GM12864 (cell line): Measurements from ENCODE around the gene ATOSB.

Experiments
- DNase-seq: peaks from one replicate; pipeline ENCODE4 v3.0.0-alpha.2; 2011; ENCODE audit warnings: low read depth
- H3K4me3 ChIP-seq: 2 replicates; pipeline ENCODE4 v1.5.1; 2011; ENCODE audit warnings: mild to moderate bottlenecking, low read depth, low read length, control low read depth
- TF ChIP-seq, protein P1 (sequence below): IDR thresholded peaks from 2 replicates; pipeline ENCODE4 v1.5.1; 2011; ENCODE audit warnings: low read depth, mild to moderate bottlenecking, moderate library complexity, low read length, control low read depth, inconsistent platforms; ENCODE audit errors: missing control alignments

The ATOSB gene, protein sequence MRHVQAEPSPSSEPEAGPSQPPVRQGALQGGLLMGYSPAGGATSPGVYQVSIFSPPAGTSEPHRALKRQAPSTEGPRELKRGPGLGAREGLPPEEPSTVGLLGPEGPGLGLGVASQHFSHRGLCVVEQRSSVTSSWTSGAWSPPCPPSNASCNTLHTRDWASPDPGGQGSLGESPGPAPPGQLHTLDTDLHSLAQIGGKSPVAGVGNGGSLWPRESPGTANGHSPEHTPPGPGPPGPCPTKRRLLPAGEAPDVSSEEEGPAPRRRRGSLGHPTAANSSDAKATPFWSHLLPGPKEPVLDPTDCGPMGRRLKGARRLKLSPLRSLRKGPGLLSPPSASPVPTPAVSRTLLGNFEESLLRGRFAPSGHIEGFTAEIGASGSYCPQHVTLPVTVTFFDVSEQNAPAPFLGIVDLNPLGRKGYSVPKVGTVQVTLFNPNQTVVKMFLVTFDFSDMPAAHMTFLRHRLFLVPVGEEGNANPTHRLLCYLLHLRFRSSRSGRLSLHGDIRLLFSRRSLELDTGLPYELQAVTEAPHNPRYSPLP

DNA sequence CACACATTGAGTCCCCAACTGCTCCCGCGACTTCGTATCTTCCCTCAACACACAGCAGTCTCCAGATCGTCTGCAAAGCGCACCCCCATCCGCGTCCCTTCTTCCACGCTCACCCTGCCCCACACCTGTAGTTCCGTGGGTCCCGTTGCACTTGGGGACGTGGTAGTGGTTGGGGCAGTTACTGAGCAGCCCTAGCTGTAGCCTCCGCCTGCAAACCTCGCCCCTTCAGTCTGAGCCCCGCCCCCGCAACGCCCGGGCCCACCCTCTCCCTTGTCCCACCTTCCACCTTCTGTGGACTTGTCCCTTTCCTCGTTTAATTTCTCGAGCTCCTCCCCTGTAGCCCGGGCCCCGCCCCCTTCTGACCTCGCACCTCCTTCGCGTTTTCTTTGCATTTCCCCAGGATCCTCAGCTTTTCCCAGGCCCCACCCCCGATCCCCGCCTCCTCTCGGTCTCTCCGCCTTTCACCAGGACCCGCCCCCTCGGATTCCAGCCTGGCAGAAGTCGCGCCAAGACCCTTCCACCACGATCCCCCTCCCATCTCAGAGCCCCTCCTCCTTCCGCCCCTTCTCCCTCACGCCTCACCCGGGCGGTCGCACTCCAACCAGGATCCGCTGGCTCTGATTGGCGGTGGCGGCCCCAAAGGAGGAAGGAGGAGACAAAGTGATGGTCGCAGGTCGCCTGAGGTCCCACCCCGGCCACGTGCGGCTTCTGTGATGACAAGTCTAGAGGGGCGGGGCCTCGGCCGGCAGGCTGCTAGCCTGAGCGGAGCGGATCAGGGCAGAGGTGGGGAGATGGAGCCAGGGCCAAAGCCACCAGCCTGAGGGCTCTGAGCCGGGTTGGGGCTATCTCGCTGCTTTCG, at the start of gene ATOSB:
ATOSB (minus strand) TSS at position 183 of the 859 bp plus-strand sequence. CDS start 7,588 bp downstream, outside the sequence.
- peak within 1 kb of the TSS; percentile 80 for H3K4me3 ChIP-seq
- TF ChIP-seq, protein P1, sequence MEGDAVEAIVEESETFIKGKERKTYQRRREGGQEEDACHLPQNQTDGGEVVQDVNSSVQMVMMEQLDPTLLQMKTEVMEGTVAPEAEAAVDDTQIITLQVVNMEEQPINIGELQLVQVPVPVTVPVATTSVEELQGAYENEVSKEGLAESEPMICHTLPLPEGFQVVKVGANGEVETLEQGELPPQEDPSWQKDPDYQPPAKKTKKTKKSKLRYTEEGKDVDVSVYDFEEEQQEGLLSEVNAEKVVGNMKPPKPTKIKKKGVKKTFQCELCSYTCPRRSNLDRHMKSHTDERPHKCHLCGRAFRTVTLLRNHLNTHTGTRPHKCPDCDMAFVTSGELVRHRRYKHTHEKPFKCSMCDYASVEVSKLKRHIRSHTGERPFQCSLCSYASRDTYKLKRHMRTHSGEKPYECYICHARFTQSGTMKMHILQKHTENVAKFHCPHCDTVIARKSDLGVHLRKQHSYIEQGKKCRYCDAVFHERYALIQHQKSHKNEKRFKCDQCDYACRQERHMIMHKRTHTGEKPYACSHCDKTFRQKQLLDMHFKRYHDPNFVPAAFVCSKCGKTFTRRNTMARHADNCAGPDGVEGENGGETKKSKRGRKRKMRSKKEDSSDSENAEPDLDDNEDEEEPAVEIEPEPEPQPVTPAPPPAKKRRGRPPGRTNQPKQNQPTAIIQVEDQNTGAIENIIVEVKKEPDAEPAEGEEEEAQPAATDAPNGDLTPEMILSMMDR = no peak
- DNase-seq = peak; percentile 91

DNA sequence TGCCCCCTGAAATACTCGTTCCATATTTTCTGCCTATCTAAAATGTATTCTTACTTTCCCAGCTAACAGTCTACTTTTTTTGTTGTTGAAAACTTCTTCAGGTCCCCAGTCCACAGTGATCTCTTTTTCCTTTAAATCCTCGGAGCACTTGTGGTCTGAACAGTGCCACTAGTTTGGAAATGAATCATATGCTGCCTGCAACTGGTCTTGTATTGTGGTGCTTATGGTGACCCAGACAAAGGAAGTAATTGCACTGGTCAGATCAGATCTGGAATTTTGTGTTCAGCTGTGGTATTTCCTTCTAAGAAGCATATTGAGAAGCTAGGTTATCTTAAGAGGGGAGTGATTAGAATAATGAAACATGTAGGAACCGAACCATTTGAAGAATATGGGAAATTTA, 49.0 kb upstream of the ATOSB start:
- no peak for DNase-seq
- TF ChIP-seq, protein P1 = no peak
- no peak overlapping the region for H3K4me3 ChIP-seq

DNA sequence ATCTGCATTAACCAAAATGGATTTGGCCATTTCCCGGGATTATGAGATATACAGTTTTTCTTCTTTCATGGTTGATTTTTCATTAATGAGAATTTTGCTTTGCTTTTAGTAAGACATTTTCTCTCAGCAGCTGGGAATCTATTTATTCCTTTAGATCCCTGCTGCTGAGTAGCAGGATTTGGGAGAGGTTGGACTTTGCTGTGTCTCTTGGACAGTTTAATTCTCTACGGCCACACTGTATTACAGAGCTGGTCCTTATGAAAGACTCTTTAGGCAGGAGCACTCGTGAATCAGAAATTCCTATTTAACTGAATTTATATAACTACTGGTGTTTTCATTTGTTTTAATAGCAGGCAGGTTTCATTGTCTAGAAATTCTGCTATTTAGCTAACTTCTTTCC, 47.8 kb upstream of the ATOSB start:
- H3K4me3 ChIP-seq = no peak overlapping the region; the same call in 1 of the 2 replicates
- TF ChIP-seq, protein P1 = no peak
- no peak for DNase-seq

DNA sequence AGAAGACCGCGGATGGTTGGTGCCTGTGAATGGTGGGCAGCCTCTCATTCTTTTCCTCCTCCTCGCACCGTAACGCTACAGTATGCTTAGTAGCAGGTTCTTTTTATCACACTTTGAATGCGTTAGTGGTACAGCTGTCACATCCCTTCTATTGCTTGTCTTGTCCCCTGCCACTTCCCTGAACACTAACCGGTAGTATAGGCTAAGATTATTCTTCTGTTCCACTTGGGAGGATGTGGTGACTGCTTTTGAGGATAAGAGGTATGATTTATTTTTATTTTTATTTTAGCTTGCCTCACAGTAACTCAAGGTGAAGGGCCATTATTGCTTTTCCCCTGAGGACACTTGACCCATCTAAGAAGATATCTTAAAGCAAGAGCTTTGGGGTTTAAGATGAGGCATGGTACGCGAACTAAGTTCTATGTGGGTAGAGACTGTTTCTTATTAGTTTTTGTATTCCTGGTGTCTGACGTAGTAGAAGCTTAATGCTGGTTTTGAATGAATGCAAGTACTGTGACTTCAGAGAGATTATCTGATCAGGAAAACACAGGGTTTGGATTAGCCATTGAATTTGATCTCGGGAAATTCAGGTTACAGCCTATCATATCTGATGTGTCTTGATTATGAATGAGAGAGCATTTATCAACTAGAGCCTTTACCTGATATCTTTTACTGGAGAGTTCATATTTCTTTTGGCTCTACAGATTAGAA, 47.1 kb upstream of the ATOSB start:
- TF ChIP-seq, protein P1 = no peak
- DNase-seq = no peak
- H3K4me3 ChIP-seq = peak overlapping the region; percentile 95

DNA sequence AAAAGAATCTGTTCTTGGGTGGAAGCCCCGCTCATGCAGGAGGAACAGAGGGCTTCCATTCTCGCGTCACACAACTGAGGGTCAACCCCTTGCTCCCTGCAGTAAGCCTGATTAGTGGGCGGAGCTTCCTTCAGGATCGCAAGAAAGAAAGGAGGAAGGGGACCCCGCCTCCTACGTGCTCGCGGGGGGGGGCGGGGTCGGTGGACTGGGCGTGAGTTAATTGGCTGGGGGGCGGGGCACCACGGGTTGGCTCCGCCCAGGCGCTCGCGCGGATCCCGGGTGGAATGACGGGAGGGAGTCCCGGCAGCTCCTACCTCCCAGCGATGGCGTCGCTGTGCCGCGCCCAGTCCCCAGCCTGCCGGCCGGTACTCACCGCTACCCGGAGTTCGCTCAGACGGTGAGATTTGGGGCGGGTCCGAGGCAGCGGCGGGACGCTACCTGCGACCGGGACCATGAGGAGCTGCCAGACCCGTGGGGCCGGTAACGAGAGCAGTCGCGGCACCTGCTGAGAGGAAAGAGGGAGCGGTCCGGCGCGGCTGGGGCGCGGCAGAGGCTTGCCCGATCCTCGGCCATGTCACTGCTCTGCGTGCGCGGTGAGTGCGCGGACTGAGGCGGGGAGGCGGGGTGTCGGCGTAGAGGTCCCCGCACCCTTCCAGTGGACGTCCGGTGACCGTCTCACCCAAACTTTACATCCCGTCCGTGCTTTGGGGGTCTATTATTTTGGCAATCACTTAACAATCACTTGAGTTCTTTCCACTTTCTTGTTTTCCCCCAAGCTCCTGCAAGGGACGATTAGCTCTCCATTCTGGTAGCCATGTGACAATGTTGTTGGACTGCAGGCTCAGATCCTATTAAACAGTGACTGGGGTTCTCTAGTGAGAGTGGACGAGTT, 46.3 kb upstream of the ATOSB start, which contains the start of gene UNC13B:
UNC13B (plus strand) TSS at position 297 of the 892 bp plus-strand sequence; CDS start at position 572, 275 bp downstream.
- TF ChIP-seq, protein P1 = no peak
- DNase-seq = peak; percentile 84
- peak within 1 kb of the TSS; percentile 95 for H3K4me3 ChIP-seq
